HCT116 (cell line): ENCODE results near the gene LMO2.

ENCODE experiments used
- CEBPB ChIP-seq: IDR thresholded peaks from 2 replicates; pipeline ENCODE4 v1.6.1; 2012; ENCODE audit warnings: low read depth
- EZH2 ChIP-seq: fragments of 200-600 bp; sonication (generic); IDR thresholded peaks from 2 replicates; pipeline ENCODE4 v1.6.1; 2017; ENCODE audit warnings: antibody characterized with exemption, mixed run types
- POLR2A ChIP-seq: IDR thresholded peaks from 2 replicates; pipeline ENCODE4 v1.7.0; 2011; ENCODE audit warnings: borderline replicate concordance; ENCODE audit not compliant: insufficient read depth, insufficient read length; ENCODE audit errors: extremely low read depth
- POLR2AphosphoS5 ChIP-seq: IDR thresholded peaks from 2 replicates; pipeline ENCODE4 v1.6.1; 2011; ENCODE audit warnings: mild to moderate bottlenecking, low read depth, low read length, moderate library complexity
- RAD21 ChIP-seq: IDR thresholded peaks from 2 replicates; pipeline ENCODE4 v1.6.1; 2012; ENCODE audit warnings: low read depth, mild to moderate bottlenecking
- SIN3A ChIP-seq: IDR thresholded peaks from 2 replicates; pipeline ENCODE4 v1.6.1; 2012; ENCODE audit warnings: low read depth
- SP1 ChIP-seq: IDR thresholded peaks from 2 replicates; pipeline ENCODE4 v1.6.1; 2012; ENCODE audit warnings: low read depth
- YY1 ChIP-seq: IDR thresholded peaks from 2 replicates; pipeline ENCODE4 v1.6.1; 2011; ENCODE audit warnings: low read length, low read depth, moderate library complexity, mild to moderate bottlenecking; ENCODE audit not compliant: insufficient replicate concordance; ENCODE audit errors: extremely low read depth
- ZFX ChIP-seq: fragments of 450-650 bp; IDR thresholded peaks from 2 replicates; pipeline ENCODE4 v1.6.1; 2017
- TF ChIP-seq, protein P1 (sequence below), 3 experiments: fragments of 200-600 bp in 1 of 3; sonication (generic) in 1 of 3; IDR thresholded peaks in 2 of 3; conservative IDR thresholded peaks in 1 of 3; 2 replicates each; pipeline ENCODE4 v1.5.1; 2012 to 2017; ENCODE audit warnings: low read depth in 2 of 3, low read length in 2 of 3, antibody characterized with exemption in 1 of 3, borderline replicate concordance in 1 of 3, control low read depth in 1 of 3, mild to moderate bottlenecking in 1 of 3, mixed read lengths in 1 of 3, mixed run types in 1 of 3, moderate library complexity in 1 of 3; ENCODE audit not compliant: insufficient read depth in 1 of 3
- TF ChIP-seq, protein P2 (sequence below): IDR thresholded peaks from 2 replicates; pipeline ENCODE4 v1.6.1; 2012

GRCh38 chr11:33885338-33886005, 6.4 kb downstream of the LMO2 start:
- no peak for TF ChIP-seq POLR2A
- TF ChIP-seq SP1: no peak
- TF ChIP-seq EZH2: no peak
- no peak for TF ChIP-seq CEBPB
- TF ChIP-seq, protein P1, sequence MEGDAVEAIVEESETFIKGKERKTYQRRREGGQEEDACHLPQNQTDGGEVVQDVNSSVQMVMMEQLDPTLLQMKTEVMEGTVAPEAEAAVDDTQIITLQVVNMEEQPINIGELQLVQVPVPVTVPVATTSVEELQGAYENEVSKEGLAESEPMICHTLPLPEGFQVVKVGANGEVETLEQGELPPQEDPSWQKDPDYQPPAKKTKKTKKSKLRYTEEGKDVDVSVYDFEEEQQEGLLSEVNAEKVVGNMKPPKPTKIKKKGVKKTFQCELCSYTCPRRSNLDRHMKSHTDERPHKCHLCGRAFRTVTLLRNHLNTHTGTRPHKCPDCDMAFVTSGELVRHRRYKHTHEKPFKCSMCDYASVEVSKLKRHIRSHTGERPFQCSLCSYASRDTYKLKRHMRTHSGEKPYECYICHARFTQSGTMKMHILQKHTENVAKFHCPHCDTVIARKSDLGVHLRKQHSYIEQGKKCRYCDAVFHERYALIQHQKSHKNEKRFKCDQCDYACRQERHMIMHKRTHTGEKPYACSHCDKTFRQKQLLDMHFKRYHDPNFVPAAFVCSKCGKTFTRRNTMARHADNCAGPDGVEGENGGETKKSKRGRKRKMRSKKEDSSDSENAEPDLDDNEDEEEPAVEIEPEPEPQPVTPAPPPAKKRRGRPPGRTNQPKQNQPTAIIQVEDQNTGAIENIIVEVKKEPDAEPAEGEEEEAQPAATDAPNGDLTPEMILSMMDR (IDR thresholded peaks at IDR 0.05 in 2 of 3, conservative IDR thresholded peaks at IDR 0.05 in 1 of 3; ENCODE audit: borderline replicate concordance in 1 of 3, insufficient read depth in 1 of 3, low read depth in 2 of 3, low read length in 2 of 3): no peak
- TF ChIP-seq YY1: no peak
- no peak for TF ChIP-seq POLR2AphosphoS5
- TF ChIP-seq, protein P2, sequence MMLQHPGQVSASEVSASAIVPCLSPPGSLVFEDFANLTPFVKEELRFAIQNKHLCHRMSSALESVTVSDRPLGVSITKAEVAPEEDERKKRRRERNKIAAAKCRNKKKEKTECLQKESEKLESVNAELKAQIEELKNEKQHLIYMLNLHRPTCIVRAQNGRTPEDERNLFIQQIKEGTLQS: no peak
- TF ChIP-seq SIN3A: no peak
- no peak for TF ChIP-seq RAD21
- TF ChIP-seq ZFX: no peak
